ENCODE data around the gene COQ8B. TPM values are rescaled to one million over a fixed set of nuclear protein-coding genes. Genes with fewer than 3 reads are reported as not detected.
"Not testable (repeated sequence)": the region's sequence is repeated elsewhere in the genome, so short reads cannot be mapped to it uniquely, and the experiment has no call there.

COQ8B gene
- total RNA-seq (2022) (30.9 and 35.7 TPM in 2 replicates), Bru-seq, nascent RNA (percentile 61 among the genes with signal in this experiment), BruChase-seq, experiment 1, labeled RNA remaining after a 2-hour chase (percentile 62 among the genes with signal in this experiment), BruChase-seq, experiment 2, labeled RNA remaining after a 6-hour chase (percentile 58 among the genes with signal in this experiment)
- long read RNA-seq, partial matches to known transcripts = 2 of 16 reads
- long read RNA-seq, other reads (novel, unspliced or antisense) = 13 of 16 reads

- H3K9me3 ChIP-seq = no peaks in the 10 kb centered on the region
- peaks cover 6% of the 10 kb centered on the region; the same call in 1 of the 2 replicates for H3K4me1 ChIP-seq
- no peaks in the 10 kb centered on the region for H3K9me3 Mint-ChIP-seq (ENCODE audit: unreplicated experiment)
- H3K4me1 Mint-ChIP-seq (ENCODE audit: low read depth, unreplicated experiment) = peaks cover 18% of the 10 kb centered on the region
- TF ChIP-seq CTCF (IDR thresholded peaks at IDR 0.05; ENCODE audit: insufficient read depth in 1 of 2, low read depth in 1 of 2, low read length in 1 of 2, severe bottlenecking in 1 of 2, unreplicated experiment in 1 of 2) = no peak
- H3K4me3 ChIP-seq (ENCODE audit: low read depth, low read length) = peak within 1 kb of the TSS; percentile 71
- CTCF ChIA-PET = interaction anchor here (0.5 to 1.4 kb wide), 2 partner anchors 17 to 53 kb away, joined by 3 to 4 read pairs; no protein-coding TSS in a partner anchor
- H3K27ac Mint-ChIP-seq (ENCODE audit: unreplicated experiment) = peak within 1 kb of the TSS; percentile 93
- peaks cover 3% of the 10 kb centered on the region for H3K36me3 ChIP-seq (ENCODE audit: control insufficient read depth, insufficient read depth, low read length)
- POLR2A ChIA-PET = interaction anchor here (0.5 to 2.4 kb wide), 20 partner anchors 9 to 509 kb away, joined by 3 to 33 read pairs (median 4); partner anchors contain the start of genes ACTMAP, EGLN2, NUMBL and RAB4B
- BruUV-seq (replicated peaks) = TSS peak; percentile 79
- H3K27me3 ChIP-seq (replicated peaks; ENCODE audit: control insufficient read depth, insufficient read depth, low read length) = no peaks in the 10 kb centered on the region
- no peaks in the 10 kb centered on the region for H3K27me3 Mint-ChIP-seq (ENCODE audit: insufficient read depth, unreplicated experiment)
- H3K4me3 Mint-ChIP-seq (ENCODE audit: unreplicated experiment) = peak within 1 kb of the TSS; percentile 84
- DNase-seq = peak; percentile 100
- intact Hi-C loops (cut with micrococcal nuclease; ENCODE audit: unreplicated experiment) = loop anchor here (1.0 to 2.0 kb wide), 3 partner anchors 35 to 82 kb away; partner anchors contain the start of genes EGLN2 and SNRPA
- H3K36me3 Mint-ChIP-seq (ENCODE audit: insufficient read depth, unreplicated experiment) = peaks cover 67% of the 10 kb centered on the region
Observed at GRCh38 chr19:40716482-40717324, at the start of gene COQ8B, which contains the start of gene ITPKC. Gene COQ8B (minus strand): TSS chr19:40716886. CDS start chr19:40714632, 2,254 bp downstream. Gene ITPKC (plus strand): TSS chr19:40717112. CDS start chr19:40717136, 24 bp downstream.

- H3K4me3 ChIP-seq (ENCODE audit: low read depth, low read length); H3K27ac Mint-ChIP-seq (ENCODE audit: unreplicated experiment); H3K4me1 Mint-ChIP-seq (ENCODE audit: low read depth, unreplicated experiment); H3K27me3 Mint-ChIP-seq (ENCODE audit: insufficient read depth, unreplicated experiment); H3K4me3 Mint-ChIP-seq (ENCODE audit: unreplicated experiment); BruUV-seq (replicated peaks); H3K4me1 ChIP-seq; H3K9me3 Mint-ChIP-seq (ENCODE audit: unreplicated experiment); DNase-seq; CTCF ChIA-PET; H3K9me3 ChIP-seq; H3K27me3 ChIP-seq (replicated peaks; ENCODE audit: control insufficient read depth, insufficient read depth, low read length); intact Hi-C loops (cut with micrococcal nuclease; ENCODE audit: unreplicated experiment): not testable (repeated sequence)
- H3K36me3 ChIP-seq (ENCODE audit: control insufficient read depth, insufficient read depth, low read length) = peaks cover 13% of the 10 kb centered on the region
- peaks cover 89% of the 10 kb centered on the region for H3K36me3 Mint-ChIP-seq (ENCODE audit: insufficient read depth, unreplicated experiment)
- POLR2A ChIA-PET = interaction anchor here (0.6 to 1.0 kb wide), 4 partner anchors 12 to 21 kb away, joined by 3 to 7 read pairs (median 4); partner anchors contain the start of genes ACTMAP, RAB4B and SNRPA
Observed at GRCh38 chr19:40766385-40766784, 49.7 kb upstream of the COQ8B start.

GRCh38 chr19:40763963-40764362 is 47.3 kb upstream of the COQ8B start:
- BruUV-seq (replicated peaks) = no TSS peak
- Mint-ChIP-seq H3K36me3 (ENCODE audit: insufficient read depth, unreplicated experiment) (peaks cover 91% of the 10 kb centered on the region), H3K4me3 (ENCODE audit: unreplicated experiment) (no peak overlapping the region), H3K4me1 (ENCODE audit: low read depth, unreplicated experiment) (peaks cover 6% of the 10 kb centered on the region), H3K9me3 (ENCODE audit: unreplicated experiment) (no peaks in the 10 kb centered on the region), H3K27ac (ENCODE audit: unreplicated experiment) (no peak overlapping the region), H3K27me3 (ENCODE audit: insufficient read depth, unreplicated experiment) (no peaks in the 10 kb centered on the region)
- TF ChIP-seq CTCF (IDR thresholded peaks at IDR 0.05; ENCODE audit: insufficient read depth in 1 of 2, low read depth in 1 of 2, low read length in 1 of 2, severe bottlenecking in 1 of 2, unreplicated experiment in 1 of 2) = no peak
- DNase-seq = no peak
- intact Hi-C loops (cut with micrococcal nuclease; ENCODE audit: unreplicated experiment) = no loop called here
- no peaks in the 10 kb centered on the region for H3K4me1 ChIP-seq
- no peaks in the 10 kb centered on the region for H3K9me3 ChIP-seq
- CTCF ChIA-PET = no interaction called here
- peaks cover 17% of the 10 kb centered on the region for H3K36me3 ChIP-seq (ENCODE audit: control insufficient read depth, insufficient read depth, low read length)
- no peaks in the 10 kb centered on the region for H3K27me3 ChIP-seq (replicated peaks; ENCODE audit: control insufficient read depth, insufficient read depth, low read length)
- POLR2A ChIA-PET = no interaction called here
- no peak overlapping the region for H3K4me3 ChIP-seq (ENCODE audit: low read depth, low read length)

Data from Caco-2 (cell line).